Trophoblast cell (in vitro differentiated cells and primary cell): ENCODE results near the gene CCDC158.

Experiments used
- DNase-seq, 2 donors: peaks; one replicate each; pipeline ENCODE4 v3.0.0-alpha.2; 2016
- H2AFZ ChIP-seq: 2 replicates; pipeline ENCODE4 v1.6.1; 2013; ENCODE audit warnings: low read length, moderate library complexity, mild to moderate bottlenecking; ENCODE audit not compliant: insufficient read depth, poor library complexity
- H2AK5ac ChIP-seq: 2 replicates; pipeline ENCODE4 v1.6.1; 2013; ENCODE audit warnings: mild to moderate bottlenecking, low read length
- H2BK120ac ChIP-seq: 2 replicates; pipeline ENCODE4 v1.6.1; 2013; ENCODE audit warnings: low read length, mild to moderate bottlenecking, moderate library complexity; ENCODE audit not compliant: insufficient read depth, poor library complexity
- H2BK12ac ChIP-seq: 2 replicates; pipeline ENCODE4 v1.6.1; 2013; ENCODE audit warnings: mild to moderate bottlenecking, low read length, moderate library complexity
- H2BK5ac ChIP-seq: 2 replicates; pipeline ENCODE4 v1.6.1; 2013; ENCODE audit warnings: low read length, low read depth, moderate library complexity, mild to moderate bottlenecking; ENCODE audit not compliant: poor library complexity
- H3K14ac ChIP-seq: 2 replicates; pipeline ENCODE4 v1.6.1; 2013; ENCODE audit warnings: mild to moderate bottlenecking, low read length
- H3K18ac ChIP-seq: 2 replicates; pipeline ENCODE4 v1.6.1; 2013; ENCODE audit warnings: mild to moderate bottlenecking, low read length
- H3K23ac ChIP-seq: 2 replicates; pipeline ENCODE4 v1.6.1; 2013; ENCODE audit warnings: low read length
- H3K27ac ChIP-seq: 2 replicates; pipeline ENCODE4 v1.5.1; 2013; ENCODE audit warnings: low read depth, mild to moderate bottlenecking, inconsistent platforms, low read length, moderate library complexity
- H3K27me3 ChIP-seq: 2 replicates; pipeline ENCODE4 v1.6.1; 2013; ENCODE audit warnings: inconsistent platforms, mild to moderate bottlenecking, low read length, moderate library complexity; ENCODE audit not compliant: insufficient read depth
- H3K36me3 ChIP-seq, 2 experiments: 1 replicate in 1 of 2; 2 replicates in 1 of 2; pipeline ENCODE4 v1.6.1; 2013; ENCODE audit warnings: low read length in 2 of 2, mild to moderate bottlenecking in 2 of 2, moderate library complexity in 1 of 2; ENCODE audit not compliant: insufficient read depth in 2 of 2, control insufficient read depth in 1 of 2
- H3K4ac ChIP-seq: 2 replicates; pipeline ENCODE4 v1.6.1; 2013; ENCODE audit warnings: low read depth, mild to moderate bottlenecking, low read length, moderate library complexity
- H3K4me1 ChIP-seq, 2 experiments: 1 replicate in 1 of 2; 2 replicates in 1 of 2; pipeline ENCODE4 v1.6.1; 2013; ENCODE audit warnings: low read length in 2 of 2, mild to moderate bottlenecking in 2 of 2, moderate library complexity in 1 of 2; ENCODE audit not compliant: insufficient read depth in 2 of 2, control insufficient read depth in 1 of 2
- H3K4me2 ChIP-seq: 2 replicates; pipeline ENCODE4 v1.6.1; 2013; ENCODE audit warnings: inconsistent platforms, mild to moderate bottlenecking, low read length, moderate library complexity
- H3K4me3 ChIP-seq: 2 replicates; pipeline ENCODE4 v1.5.1; 2013; ENCODE audit warnings: mild to moderate bottlenecking, low read depth, low read length, inconsistent platforms
- H3K79me1 ChIP-seq: one replicate; pipeline ENCODE4 v1.6.1; 2013; ENCODE audit warnings: low read length
- H3K79me2 ChIP-seq: 2 replicates; pipeline ENCODE4 v1.6.1; 2013; ENCODE audit warnings: low read length, mild to moderate bottlenecking; ENCODE audit not compliant: control insufficient read depth, insufficient read depth, poor library complexity
- H3K9ac ChIP-seq: 2 replicates; pipeline ENCODE4 v1.6.1; 2013; ENCODE audit warnings: mild to moderate bottlenecking, low read length
- H3K9me3 ChIP-seq: 2 replicates; pipeline ENCODE4 v1.6.1; 2013; ENCODE audit warnings: low read depth, mild to moderate bottlenecking, control low read depth, inconsistent platforms, low read length; ENCODE audit not compliant: insufficient read depth
- H4K12ac ChIP-seq: 2 replicates; pipeline ENCODE4 v1.6.1; 2013; ENCODE audit warnings: low read depth, mild to moderate bottlenecking, low read length, moderate library complexity
- H4K8ac ChIP-seq: 2 replicates; pipeline ENCODE4 v1.6.1; 2013; ENCODE audit warnings: low read depth, mild to moderate bottlenecking, low read length, moderate library complexity
- H4K91ac ChIP-seq: one replicate; pipeline ENCODE4 v1.6.1; 2013; ENCODE audit warnings: low read depth, mild to moderate bottlenecking, low read length, moderate library complexity
- WGBS: extraction: QIAGEN DNeasy Blood & Tissue Kit; methylation state at CpG from one replicate; pipeline ENCODE4 v1.1.7; 2013; ENCODE audit warnings: missing lambda C conversion rate; ENCODE audit not compliant: insufficient read length, insufficient coverage; ENCODE audit errors: extremely low coverage; 5-methylcytosine and 5-hydroxymethylcytosine counted together

CCDC158 gene

GRCh38 chr4:76272999-76273398 is 147.9 kb downstream of the CCDC158 start:
- no peak overlapping the region for H3K18ac ChIP-seq
- H3K4me1 ChIP-seq = no peaks in the 10 kb centered on the region
- DNase-seq = no peak
- no peak overlapping the region for H3K4ac ChIP-seq
- H2AK5ac ChIP-seq = no peak overlapping the region
- no peaks in the 10 kb centered on the region for H3K79me1 ChIP-seq
- no peaks in the 10 kb centered on the region for H3K36me3 ChIP-seq
- WGBS = no CpG with 5 or more reads among the region's 5 CpGs
- H3K4me3 ChIP-seq = no peak overlapping the region
- H3K4me2 ChIP-seq = no peak overlapping the region
- no peak overlapping the region for H2BK12ac ChIP-seq
- no peaks in the 10 kb centered on the region for H3K9me3 ChIP-seq
- no peak overlapping the region for H4K8ac ChIP-seq
- H4K12ac ChIP-seq = no peak overlapping the region
- no peaks in the 10 kb centered on the region for H3K79me2 ChIP-seq
- no peak overlapping the region for H3K14ac ChIP-seq
- H2BK5ac ChIP-seq = no peak overlapping the region
- no peak overlapping the region for H3K27ac ChIP-seq
- H4K91ac ChIP-seq = no peak overlapping the region
- no peak overlapping the region for H2AFZ ChIP-seq
- H2BK120ac ChIP-seq = no peak overlapping the region
- H3K23ac ChIP-seq = no peak overlapping the region
- no peak overlapping the region for H3K9ac ChIP-seq
- H3K27me3 ChIP-seq = no peaks in the 10 kb centered on the region

- no peak overlapping the region for H3K14ac ChIP-seq
- H3K27ac ChIP-seq = no peak overlapping the region
- H2AK5ac ChIP-seq = no peak overlapping the region
- no peaks in the 10 kb centered on the region for H3K79me2 ChIP-seq
- H2BK5ac ChIP-seq = no peak overlapping the region
- no peak overlapping the region for H2BK120ac ChIP-seq
- no peak overlapping the region for H4K12ac ChIP-seq
- DNase-seq = no peak
- H3K18ac ChIP-seq = no peak overlapping the region
- H3K27me3 ChIP-seq = no peaks in the 10 kb centered on the region
- H3K9me3 ChIP-seq = no peaks in the 10 kb centered on the region
- H3K79me1 ChIP-seq = no peaks in the 10 kb centered on the region
- no peak overlapping the region for H3K4me2 ChIP-seq
- no peak overlapping the region for H3K23ac ChIP-seq
- H4K91ac ChIP-seq = no peak overlapping the region
- no CpG with 5 or more reads among the region's 1 CpG for WGBS
- H4K8ac ChIP-seq = no peak overlapping the region
- H3K36me3 ChIP-seq = no peaks in the 10 kb centered on the region
- no peak overlapping the region for H2BK12ac ChIP-seq
- H3K4me3 ChIP-seq = no peak overlapping the region
- no peak overlapping the region for H3K4ac ChIP-seq
- H2AFZ ChIP-seq = no peak overlapping the region
- no peaks in the 10 kb centered on the region for H3K4me1 ChIP-seq
- H3K9ac ChIP-seq = no peak overlapping the region
These were observed 148.4 kb downstream of the CCDC158 start for GRCh38 chr4:76272582-76272981.

DNA sequence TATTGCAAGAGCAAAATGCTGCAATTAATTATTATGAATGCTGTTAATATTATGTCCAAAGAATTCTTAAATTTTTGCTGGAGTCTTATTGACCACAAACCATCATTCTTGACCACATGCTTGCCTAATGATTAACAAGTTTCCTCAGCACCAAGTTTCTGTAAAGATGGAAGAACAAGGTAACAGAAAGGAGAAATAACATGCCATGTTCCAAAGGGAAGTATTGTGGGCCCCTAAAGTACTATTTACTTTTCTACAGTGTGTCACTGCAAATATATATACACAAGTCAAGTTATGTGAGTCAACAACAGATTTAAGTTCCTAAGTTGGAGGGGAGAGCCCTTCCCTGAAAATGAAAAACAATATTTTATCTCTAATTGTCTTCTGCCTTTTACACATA is 148.9 kb downstream of the CCDC158 start:
- Histone ChIP-seq H3K4ac (no peak overlapping the region), H3K36me3 (no peaks in the 10 kb centered on the region), H3K4me1 (no peaks in the 10 kb centered on the region), H3K79me1 (no peaks in the 10 kb centered on the region), H3K14ac (no peak overlapping the region), H4K8ac (no peak overlapping the region), H3K23ac (no peak overlapping the region), H3K18ac (no peak overlapping the region), H4K12ac (no peak overlapping the region), H2AFZ (no peak overlapping the region), H3K4me3 (no peak overlapping the region), H2BK120ac (no peak overlapping the region), H2BK12ac (no peak overlapping the region), H3K9me3 (no peaks in the 10 kb centered on the region), H3K27ac (no peak overlapping the region), H2BK5ac (no peak overlapping the region), H3K4me2 (no peak overlapping the region), H3K27me3 (no peaks in the 10 kb centered on the region), H2AK5ac (no peak overlapping the region), H3K9ac (no peak overlapping the region), H4K91ac (no peak overlapping the region), H3K79me2 (no peaks in the 10 kb centered on the region)
- no peak for DNase-seq

GRCh38 chr4:76271248-76271647 is 149.7 kb downstream of the CCDC158 start:
- Histone ChIP-seq H3K79me2 (no peaks in the 10 kb centered on the region), H4K12ac (no peak overlapping the region), H2AFZ (no peak overlapping the region), H3K27ac (no peak overlapping the region), H3K4me2 (no peak overlapping the region), H2BK120ac (no peak overlapping the region), H3K79me1 (no peaks in the 10 kb centered on the region), H3K23ac (no peak overlapping the region), H3K4ac (no peak overlapping the region), H3K9me3 (no peaks in the 10 kb centered on the region), H2BK5ac (no peak overlapping the region), H2BK12ac (no peak overlapping the region), H3K18ac (no peak overlapping the region), H2AK5ac (no peak overlapping the region), H3K9ac (no peak overlapping the region), H4K91ac (no peak overlapping the region), H4K8ac (no peak overlapping the region), H3K14ac (no peak overlapping the region), H3K36me3 (no peaks in the 10 kb centered on the region), H3K4me1 (no peaks in the 10 kb centered on the region), H3K4me3 (no peak overlapping the region), H3K27me3 (no peaks in the 10 kb centered on the region)
- DNase-seq = no peak
- no CpG with 5 or more reads among the region's 6 CpGs for WGBS
